HG03342 (cell line): Measurements from ENCODE around the gene PCDHA12.
"Not testable (repeated sequence)": the region's sequence is repeated elsewhere in the genome, so short reads cannot be mapped to it uniquely, and the experiment has no call there.

Source experiments
- ATAC-seq: cut with Tn5 transposase; IDR thresholded peaks from one replicate; pipeline ENCODE4 v1.9.1; 2021; ENCODE audit warnings: mild to moderate bottlenecking, moderate library complexity; ENCODE audit not compliant: unreplicated experiment

Gene PCDHA12, protein sequence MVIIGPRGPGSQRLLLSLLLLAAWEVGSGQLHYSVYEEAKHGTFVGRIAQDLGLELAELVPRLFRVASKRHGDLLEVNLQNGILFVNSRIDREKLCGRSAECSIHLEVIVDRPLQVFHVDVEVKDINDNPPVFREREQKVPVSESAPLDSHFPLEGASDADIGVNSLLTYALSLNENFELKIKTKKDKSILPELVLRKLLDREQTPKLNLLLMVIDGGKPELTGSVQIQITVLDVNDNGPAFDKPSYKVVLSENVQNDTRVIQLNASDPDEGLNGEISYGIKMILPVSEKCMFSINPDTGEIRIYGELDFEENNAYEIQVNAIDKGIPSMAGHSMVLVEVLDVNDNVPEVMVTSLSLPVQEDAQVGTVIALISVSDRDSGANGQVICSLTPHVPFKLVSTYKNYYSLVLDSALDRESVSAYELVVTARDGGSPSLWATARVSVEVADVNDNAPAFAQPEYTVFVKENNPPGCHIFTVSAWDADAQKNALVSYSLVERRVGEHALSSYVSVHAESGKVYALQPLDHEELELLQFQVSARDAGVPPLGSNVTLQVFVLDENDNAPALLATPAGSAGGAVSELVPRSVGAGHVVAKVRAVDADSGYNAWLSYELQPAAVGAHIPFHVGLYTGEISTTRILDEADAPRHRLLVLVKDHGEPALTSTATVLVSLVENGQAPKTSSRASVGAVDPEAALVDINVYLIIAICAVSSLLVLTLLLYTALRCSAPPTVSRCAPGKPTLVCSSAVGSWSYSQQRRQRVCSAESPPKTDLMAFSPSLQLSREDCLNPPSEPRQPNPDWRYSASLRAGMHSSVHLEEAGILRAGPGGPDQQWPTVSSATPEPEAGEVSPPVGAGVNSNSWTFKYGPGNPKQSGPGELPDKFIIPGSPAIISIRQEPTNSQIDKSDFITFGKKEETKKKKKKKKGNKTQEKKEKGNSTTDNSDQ

DNA sequence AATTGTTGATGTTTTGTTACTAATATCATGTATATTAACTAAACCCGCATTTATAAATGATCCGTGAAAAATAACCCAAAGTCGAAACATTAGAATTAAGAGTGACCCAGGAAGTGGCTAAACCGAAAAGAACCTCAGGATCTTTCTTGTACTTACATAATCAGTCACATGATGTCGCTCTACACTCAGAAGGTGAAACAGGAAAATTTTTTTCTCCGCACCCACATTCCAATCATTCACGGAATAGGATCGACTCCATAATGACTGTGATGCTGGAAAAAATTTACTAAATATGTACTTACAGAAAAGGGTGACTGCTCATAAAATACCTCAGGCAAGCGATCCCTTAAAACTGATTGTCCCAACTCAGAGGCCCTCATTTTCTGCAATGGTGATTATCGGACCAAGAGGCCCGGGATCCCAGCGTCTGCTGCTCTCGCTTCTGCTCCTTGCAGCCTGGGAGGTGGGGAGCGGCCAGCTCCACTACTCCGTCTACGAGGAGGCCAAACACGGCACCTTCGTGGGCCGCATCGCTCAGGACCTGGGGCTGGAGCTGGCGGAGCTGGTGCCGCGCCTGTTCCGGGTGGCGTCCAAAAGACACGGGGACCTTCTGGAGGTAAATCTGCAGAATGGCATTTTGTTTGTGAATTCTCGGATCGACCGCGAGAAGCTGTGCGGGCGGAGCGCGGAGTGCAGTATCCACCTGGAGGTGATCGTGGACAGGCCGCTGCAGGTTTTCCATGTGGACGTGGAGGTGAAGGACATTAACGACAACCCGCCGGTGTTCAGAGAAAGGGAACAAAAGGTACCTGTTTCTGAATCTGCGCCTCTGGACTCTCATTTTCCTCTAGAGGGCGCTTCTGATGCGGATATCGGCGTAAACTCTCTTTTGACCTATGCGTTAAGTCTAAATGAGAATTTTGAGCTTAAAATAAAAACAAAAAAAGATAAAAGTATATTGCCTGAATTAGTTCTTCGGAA is at the start of gene PCDHA12:
Gene PCDHA12, plus strand, starts transcription at position 224 of the 981 bp plus-strand sequence. Its CDS starts 165 bp downstream, at position 389.
- no peak for ATAC-seq

DNA sequence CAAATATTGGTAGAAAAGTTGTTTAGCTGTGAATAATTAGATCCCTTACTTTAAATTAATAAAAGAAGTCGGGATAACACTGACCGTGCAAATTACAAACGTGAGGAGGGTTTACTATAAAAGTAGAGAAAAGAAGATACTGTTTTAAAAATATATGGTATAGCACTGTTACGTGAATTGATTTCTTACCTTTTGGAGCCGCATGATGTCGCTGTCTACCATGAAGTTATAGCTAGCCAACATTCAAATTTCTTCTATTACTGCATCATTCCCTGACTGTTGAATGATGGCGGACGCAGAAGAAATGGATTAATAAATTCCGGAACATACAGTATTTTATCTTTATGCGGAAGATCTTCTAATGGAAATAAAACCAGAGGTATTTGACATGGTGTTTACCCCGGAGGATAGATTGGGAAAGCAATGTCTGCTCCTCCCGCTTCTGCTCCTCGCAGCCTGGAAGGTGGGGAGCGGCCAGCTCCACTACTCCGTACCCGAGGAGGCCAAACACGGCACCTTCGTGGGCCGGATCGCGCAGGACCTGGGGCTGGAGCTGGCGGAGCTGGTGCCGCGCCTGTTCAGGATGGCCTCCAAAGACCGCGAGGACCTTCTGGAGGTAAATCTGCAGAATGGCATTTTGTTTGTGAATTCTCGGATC is 47.3 kb upstream of the PCDHA12 start, which contains the start of gene PCDHA6:
Gene PCDHA6, plus strand, starts transcription at position 257 of the 658 bp plus-strand sequence. Its CDS starts 132 bp downstream, at position 389.
- no peak for ATAC-seq

DNA sequence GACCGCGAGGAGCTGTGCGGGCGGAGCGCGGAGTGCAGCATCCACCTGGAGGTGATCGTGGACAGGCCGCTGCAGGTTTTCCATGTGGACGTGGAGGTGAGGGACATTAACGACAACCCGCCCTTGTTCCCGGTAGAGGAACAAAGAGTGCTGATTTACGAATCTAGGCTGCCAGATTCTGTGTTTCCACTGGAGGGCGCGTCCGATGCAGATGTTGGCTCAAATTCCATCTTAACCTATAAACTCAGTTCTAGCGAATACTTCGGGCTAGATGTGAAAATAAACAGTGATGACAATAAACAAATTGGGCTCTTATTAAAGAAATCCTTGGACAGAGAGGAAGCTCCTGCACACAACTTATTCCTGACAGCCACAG is 46.8 kb upstream of the PCDHA12 start:
- no peak for ATAC-seq

DNA sequence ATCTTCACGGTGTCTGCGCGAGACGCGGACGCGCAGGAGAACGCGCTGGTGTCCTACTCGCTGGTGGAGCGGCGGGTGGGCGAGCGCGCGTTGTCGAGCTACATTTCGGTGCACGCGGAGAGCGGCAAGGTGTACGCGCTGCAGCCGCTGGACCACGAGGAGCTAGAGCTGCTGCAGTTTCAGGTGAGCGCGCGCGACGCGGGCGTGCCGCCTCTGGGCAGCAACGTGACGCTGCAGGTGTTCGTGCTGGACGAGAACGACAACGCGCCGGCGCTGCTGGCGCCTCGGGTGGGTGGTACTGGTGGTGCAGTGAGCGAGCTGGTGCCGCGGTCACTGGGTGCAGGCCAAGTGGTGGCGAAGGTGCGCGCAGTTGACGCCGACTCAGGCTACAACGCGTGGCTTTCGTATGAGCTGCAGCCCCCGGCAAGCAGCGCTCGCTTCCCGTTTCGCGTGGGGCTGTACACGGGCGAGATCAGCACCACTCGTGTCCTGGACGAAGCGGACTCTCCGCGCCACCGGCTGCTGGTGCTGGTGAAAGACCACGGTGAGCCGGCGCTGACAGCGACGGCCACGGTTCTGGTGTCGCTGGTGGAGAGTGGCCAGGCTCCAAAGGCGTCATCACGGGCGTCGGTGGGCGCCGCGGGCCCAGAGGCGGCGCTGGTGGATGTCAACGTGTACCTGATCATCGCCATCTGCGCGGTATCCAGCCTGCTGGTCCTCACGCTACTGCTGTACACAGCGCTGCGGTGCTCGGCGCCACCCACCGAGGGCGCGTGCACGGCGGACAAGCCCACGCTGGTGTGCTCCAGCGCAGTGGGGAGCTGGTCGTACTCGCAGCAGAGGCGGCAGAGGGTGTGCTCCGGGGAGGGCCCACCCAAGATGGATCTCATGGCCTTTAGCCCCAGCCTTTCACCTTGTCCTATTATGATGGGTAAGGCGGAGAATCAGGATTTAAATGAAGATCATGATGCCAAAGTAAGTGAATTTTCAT is 45.3 kb upstream of the PCDHA12 start:
- not testable (repeated sequence) for ATAC-seq

DNA sequence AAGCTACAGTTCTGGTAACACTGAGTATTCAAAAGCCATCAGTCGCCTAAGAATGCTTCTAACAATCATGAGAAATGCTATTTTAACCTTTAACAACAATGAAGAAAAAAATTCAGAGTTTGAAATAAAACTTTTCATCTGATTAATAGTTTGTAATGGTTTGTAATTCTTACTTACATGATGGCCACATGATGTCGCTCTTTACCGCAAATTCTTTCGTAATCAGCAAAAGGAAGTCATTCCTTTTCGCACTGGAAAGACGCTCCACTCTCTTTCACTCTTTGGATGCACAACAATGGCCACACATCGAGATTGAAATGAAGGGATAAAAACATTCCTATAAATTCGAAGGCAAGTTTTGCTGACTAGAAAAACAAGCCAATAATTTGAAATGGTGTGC is 41.1 kb upstream of the PCDHA12 start, which contains the start of gene PCDHA7:
Gene PCDHA7, plus strand, starts transcription at position 277 of the 400 bp plus-strand sequence. Its CDS starts 115 bp downstream, at position 392.
- no peak for ATAC-seq

DNA sequence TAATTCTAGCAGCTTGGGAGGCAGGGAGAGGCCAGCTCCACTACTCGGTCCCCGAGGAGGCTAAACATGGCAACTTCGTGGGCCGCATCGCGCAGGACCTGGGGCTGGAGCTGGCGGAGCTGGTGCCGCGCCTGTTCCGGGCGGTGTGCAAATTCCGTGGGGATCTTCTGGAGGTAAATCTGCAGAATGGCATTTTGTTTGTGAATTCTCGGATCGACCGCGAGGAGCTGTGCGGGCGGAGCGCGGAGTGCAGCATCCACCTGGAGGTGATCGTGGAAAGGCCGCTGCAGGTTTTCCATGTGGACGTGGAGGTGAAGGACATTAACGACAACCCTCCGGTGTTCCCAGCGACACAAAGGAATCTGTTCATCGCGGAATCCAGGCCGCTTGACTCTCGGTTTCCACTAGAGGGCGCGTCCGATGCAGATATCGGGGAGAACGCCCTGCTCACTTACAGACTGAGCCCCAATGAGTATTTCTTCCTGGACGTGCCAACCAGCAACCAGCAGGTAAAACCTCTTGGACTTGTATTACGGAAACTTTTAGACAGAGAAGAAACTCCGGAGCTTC is 40.6 kb upstream of the PCDHA12 start:
- not testable (repeated sequence) for ATAC-seq

DNA sequence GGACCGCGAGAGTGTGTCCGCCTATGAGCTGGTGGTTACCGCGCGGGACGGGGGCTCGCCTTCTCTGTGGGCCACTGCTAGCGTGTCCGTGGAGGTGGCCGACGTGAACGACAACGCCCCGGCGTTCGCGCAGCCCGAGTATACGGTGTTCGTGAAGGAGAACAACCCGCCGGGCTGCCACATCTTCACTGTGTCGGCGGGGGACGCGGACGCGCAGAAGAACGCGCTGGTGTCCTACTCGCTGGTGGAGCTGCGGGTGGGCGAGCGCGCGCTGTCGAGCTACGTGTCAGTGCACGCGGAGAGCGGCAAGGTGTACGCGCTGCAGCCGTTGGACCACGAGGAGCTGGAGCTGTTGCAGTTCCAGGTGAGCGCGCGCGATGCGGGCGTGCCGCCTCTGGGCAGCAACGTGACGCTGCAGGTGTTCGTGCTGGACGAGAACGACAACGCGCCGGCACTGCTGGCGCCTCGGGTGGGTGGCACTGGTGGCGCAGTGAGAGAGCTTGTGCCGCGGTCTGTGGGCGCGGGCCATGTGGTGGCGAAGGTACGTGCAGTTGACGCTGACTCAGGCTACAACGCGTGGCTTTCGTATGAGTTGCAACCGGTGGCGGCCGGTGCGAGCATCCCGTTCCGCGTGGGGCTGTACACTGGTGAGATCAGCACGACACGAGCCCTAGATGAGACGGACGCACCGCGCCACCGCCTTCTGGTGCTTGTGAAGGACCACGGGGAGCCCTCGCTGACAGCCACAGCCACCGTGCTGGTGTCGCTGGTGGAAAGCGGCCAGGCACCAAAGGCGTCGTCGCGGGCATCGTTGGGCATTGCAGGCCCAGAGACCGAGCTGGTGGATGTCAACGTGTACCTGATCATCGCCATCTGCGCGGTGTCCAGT is 39.2 kb upstream of the PCDHA12 start:
- no peak for ATAC-seq

DNA sequence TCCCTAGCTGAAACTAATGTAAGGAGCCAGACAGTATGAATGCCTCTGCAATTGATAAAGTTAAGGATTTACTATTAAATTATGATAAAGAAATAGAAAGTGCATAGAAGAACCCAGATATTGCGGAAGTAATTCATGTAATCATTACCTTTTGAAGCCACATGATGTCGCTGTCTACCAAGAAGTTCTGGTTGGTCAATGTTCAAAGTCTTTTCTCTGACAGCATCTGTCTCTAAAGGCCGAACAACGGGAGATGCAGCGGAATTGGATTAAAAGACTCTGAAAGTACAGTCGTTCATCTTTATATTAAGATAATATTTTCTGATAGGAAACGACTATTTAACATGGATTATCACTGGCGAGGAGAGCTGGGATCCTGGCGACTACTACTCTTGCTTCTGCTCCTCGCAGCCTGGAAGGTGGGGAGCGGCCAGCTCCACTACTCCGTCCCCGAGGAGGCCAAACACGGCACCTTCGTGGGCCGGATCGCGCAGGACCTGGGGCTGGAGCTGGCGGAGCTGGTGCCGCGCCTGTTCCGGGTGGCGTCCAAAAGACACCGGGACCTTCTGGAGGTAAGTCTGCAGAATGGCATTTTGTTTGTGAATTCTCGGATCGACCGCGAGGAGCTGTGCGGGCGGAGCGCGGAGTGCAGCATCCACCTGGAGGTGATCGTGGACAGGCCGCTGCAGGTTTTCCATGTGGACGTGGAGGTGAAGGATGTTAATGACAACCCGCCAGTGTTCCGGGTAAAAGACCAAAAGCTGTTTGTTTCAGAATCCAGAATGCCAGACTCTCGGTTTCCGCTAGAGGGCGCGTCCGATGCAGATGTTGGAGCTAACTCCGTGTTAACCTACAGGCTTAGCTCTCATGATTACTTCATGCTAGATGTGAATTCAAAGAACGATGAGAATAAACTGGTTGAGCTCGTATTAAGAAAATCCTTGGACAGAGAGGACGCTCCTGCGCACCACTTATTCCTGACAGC is 33.8 kb upstream of the PCDHA12 start, which contains the start of gene PCDHA8:
Gene PCDHA8, plus strand, starts transcription at position 210 of the 985 bp plus-strand sequence. Its CDS starts 135 bp downstream, at position 345.
- no peak for ATAC-seq

DNA sequence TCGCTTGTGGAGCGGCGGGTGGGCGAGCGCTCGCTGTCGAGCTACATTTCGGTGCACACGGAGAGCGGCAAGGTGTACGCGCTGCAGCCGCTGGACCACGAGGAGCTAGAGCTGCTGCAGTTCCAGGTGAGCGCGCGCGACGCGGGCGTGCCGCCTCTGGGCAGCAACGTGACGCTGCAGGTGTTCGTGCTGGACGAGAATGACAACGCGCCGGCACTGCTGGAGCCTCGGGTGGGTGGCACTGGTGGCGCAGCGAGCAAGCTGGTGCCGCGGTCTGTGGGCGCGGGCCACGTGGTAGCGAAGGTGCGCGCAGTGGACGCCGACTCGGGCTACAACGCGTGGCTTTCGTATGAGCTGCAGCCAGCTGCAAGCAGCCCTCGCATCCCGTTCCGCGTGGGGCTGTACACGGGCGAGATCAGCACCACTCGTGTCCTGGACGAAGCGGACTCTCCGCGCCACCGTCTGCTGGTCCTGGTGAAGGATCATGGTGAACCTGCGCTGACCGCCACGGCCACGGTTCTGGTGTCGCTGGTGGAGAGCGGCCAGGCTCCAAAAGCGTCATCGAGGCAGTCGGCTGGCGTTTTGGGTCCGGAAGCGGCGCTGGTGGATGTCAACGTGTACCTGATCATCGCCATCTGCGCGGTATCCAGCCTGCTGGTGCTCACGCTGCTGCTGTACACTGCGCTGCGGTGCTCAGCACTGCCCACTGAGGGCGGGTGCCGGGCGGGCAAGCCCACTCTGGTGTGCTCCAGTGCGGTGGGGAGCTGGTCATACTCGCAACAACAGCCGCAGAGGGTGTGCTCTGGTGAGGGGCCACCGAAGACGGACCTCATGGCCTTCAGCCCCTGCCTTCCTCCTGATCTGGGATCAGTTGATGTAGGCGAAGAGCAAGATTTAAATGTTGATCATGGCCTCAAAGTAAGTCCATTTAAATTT is 32.0 kb upstream of the PCDHA12 start:
- no peak for ATAC-seq

DNA sequence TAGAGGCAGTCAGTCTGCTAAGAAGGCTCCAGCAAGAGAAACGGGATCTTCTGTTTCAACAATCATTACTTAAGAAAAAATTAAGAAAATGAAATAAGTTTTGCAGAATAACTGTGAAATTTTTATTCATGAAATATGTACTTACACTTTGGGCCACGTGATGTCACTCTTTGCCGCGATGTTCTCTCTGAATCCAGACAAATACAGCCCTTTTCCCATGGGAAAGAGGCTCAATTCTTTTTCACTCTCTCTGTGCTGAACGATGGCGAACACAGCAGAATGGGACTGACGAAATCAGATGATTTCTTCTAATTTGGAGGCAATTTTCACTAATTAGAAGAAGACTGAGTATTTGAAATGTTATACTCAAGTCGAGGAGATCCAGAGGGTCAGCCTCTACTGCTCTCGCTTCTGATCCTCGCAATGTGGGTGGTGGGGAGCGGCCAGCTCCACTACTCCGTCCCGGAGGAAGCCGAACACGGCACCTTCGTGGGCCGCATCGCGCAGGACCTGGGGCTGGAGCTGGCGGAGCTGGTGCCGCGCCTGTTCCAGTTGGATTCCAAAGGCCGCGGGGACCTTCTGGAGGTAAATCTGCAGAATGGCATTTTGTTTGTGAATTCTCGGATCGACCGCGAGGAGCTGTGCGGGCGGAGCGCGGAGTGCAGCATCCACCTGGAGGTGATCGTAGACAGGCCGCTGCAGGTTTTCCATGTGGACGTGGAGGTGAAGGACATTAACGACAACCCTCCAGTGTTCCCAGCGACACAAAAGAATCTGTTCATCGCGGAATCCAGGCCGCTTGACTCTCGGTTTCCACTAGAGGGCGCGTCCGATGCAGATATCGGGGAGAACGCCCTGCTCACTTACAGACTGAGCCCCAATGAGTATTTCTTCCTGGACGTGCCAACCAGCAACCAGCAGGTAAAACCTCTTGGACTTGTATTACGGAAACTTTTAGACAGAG is 26.7 kb upstream of the PCDHA12 start, which contains the start of gene PCDHA9:
Gene PCDHA9, plus strand, starts transcription at position 244 of the 964 bp plus-strand sequence. Its CDS starts 114 bp downstream, at position 358.
- not testable (repeated sequence) for ATAC-seq

DNA sequence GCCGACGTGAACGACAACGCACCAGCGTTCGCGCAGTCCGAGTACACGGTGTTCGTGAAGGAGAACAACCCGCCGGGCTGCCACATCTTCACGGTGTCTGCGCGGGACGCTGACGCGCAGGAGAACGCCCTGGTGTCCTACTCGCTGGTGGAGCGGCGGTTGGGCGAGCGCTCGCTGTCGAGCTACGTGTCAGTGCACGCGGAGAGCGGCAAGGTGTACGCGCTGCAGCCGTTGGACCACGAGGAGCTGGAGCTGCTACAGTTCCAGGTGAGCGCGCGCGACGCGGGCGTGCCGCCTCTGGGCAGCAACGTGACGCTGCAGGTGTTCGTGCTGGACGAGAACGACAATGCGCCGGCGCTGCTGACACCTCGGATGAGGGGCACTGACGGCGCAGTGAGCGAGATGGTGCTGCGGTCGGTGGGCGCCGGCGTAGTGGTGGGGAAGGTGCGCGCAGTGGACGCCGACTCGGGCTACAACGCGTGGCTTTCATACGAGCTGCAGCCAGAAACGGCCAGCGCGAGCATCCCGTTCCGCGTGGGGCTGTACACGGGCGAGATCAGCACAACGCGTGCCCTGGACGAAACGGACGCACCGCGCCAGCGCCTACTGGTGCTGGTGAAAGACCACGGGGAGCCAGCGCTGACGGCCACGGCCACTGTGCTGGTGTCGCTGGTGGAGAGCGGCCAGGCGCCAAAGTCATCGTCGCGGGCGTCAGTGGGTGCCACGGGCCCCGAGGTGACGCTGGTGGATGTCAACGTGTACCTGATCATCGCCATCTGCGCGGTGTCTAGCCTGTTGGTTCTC is 25.1 kb upstream of the PCDHA12 start:
- ATAC-seq = not testable (repeated sequence)
